ENCODE results near the gene SMIM3.

- TF ChIP-seq ATF3 (IDR thresholded peaks at IDR 0.05; ENCODE audit: insufficient read depth, low read depth, low read length) (no peak), SP1 (IDR thresholded peaks at IDR 0.05; ENCODE audit: low read depth, low read length) (no peak), CHD2 (IDR thresholded peaks at IDR 0.05; ENCODE audit: low read length) (no peak), EGR1 (IDR thresholded peaks at IDR 0.05; ENCODE audit: borderline replicate concordance, low read depth, low read length) (no peak), HDAC2 (IDR thresholded peaks at IDR 0.05; ENCODE audit: borderline replicate concordance in 1 of 2, low read depth in 2 of 2, low read length in 2 of 2) (no peak), CTCF (IDR thresholded peaks at IDR 0.05; ENCODE audit: control extremely low read depth in 1 of 3, insufficient read depth in 1 of 3, low read depth in 1 of 3, low read length in 3 of 3) (no peak), SIN3A (conservative IDR thresholded peaks at IDR 0.05 in 1 of 2, IDR thresholded peaks at IDR 0.05 in 1 of 2; ENCODE audit: low read depth in 1 of 2, low read length in 2 of 2) (no peak), POLR2A (IDR thresholded peaks at IDR 0.05; ENCODE audit: control extremely low read depth in 1 of 2, low read depth in 2 of 2, low read length in 2 of 2) (no peak), RFX5 (IDR thresholded peaks at IDR 0.05; ENCODE audit: borderline replicate concordance, low read depth, low read length) (no peak), CREB1 (IDR thresholded peaks at IDR 0.05) (no peak), POLR2AphosphoS5 (IDR thresholded peaks at IDR 0.05; ENCODE audit: low read depth, low read length) (no peak), MAX (IDR thresholded peaks at IDR 0.05) (no peak)
Observed at GRCh38 chr5:150829744-150830143, 51.2 kb downstream of the SMIM3 start.
